Measurements from ENCODE around the gene CYP2C18. TPM values are rescaled to one million over a fixed set of nuclear protein-coding genes. Genes with fewer than 3 reads are reported as not detected.
"Not testable (repeated sequence)": the region's sequence is repeated elsewhere in the genome, so short reads cannot be mapped to it uniquely, and the experiment has no call there.

Gene CYP2C18
- total RNA-seq = under 1 TPM; 0.62 to 0.88 TPM

DNA sequence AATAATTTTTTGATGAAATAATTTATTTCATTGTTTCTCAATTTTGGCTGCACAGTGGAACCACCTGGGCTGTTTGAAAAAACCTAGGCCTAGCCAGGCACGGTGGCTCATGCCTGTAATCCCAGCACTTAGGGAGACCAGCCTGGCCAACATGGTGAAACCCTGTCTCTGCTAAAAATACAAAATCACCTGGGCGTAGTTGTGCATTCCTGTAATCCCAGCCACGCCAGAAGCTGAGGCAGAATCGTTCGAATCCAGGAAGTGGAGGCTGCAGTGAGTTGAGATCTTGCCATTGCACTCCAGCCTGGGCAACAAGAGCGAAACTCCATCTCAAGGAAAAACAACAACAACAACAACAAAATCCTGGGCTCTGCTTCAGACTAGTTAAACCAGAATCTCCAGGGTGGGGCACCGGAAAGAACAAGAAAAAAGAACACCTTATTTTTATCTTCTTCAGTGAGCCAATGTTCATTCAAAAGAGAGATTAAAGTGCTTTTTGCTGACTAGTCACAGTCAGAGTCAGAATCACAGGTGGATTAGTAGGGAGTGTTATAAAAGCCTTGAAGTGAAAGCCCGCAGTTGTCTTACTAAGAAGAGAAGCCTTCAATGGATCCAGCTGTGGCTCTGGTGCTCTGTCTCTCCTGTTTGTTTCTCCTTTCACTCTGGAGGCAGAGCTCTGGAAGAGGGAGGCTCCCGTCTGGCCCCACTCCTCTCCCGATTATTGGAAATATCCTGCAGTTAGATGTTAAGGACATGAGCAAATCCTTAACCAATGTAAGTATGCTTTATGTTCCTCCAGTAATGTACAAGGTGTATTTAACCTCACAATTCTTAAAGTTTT, at the start of gene CYP2C18:
CYP2C18 (plus strand) TSS at position 516 of the 841 bp plus-strand sequence; CDS start at position 607, 91 bp downstream.
- ChIA-PET POLR2A (no interaction called here), CTCF (interaction anchor here (0.7 kb wide), 1 partner anchor 384 kb away, joined by 3 read pairs; no protein-coding TSS in a partner anchor)
- Mint-ChIP-seq H3K27me3 (peaks cover 5% of the 10 kb centered on the region), H3K9me3 (ENCODE audit: low read depth) (peaks cover 2% of the 10 kb centered on the region), H3K4me3 (no peak within 1 kb of the TSS), H3K4me1 (no peaks in the 10 kb centered on the region), H3K36me3 (ENCODE audit: low read depth) (no peaks in the 10 kb centered on the region), H3K27ac (no peak within 1 kb of the TSS)
- no peak for DNase-seq
- ATAC-seq = no peak
- intact Hi-C loops (cut with DNase I, micrococcal nuclease) = no loop called here

- peaks cover 15% of the 10 kb centered on the region for H3K9me3 Mint-ChIP-seq (ENCODE audit: low read depth)
- CTCF ChIA-PET; H3K4me1 Mint-ChIP-seq; H3K27ac Mint-ChIP-seq; DNase-seq; intact Hi-C loops (cut with DNase I, micrococcal nuclease); POLR2A ChIA-PET; H3K27me3 Mint-ChIP-seq; H3K36me3 Mint-ChIP-seq (ENCODE audit: low read depth); H3K4me3 Mint-ChIP-seq; ATAC-seq: not testable (repeated sequence)
Measured at GRCh38 chr10:94638097-94638496, 45.4 kb upstream of the CYP2C18 start.

GRCh38 chr10:94639902-94640301, 43.6 kb upstream of the CYP2C18 start:
- intact Hi-C loops (cut with DNase I, micrococcal nuclease) = no loop called here
- DNase-seq (no peak), ATAC-seq (no peak)
- no peak overlapping the region for H3K4me3 Mint-ChIP-seq
- H3K27ac Mint-ChIP-seq = no peak overlapping the region
- POLR2A ChIA-PET = no interaction called here
- H3K4me1 Mint-ChIP-seq = no peaks in the 10 kb centered on the region
- H3K9me3 Mint-ChIP-seq (ENCODE audit: low read depth) = peaks cover 15% of the 10 kb centered on the region
- peaks cover 9% of the 10 kb centered on the region for H3K27me3 Mint-ChIP-seq
- peaks cover 1% of the 10 kb centered on the region for H3K36me3 Mint-ChIP-seq (ENCODE audit: low read depth)
- CTCF ChIA-PET = no interaction called here

DNA sequence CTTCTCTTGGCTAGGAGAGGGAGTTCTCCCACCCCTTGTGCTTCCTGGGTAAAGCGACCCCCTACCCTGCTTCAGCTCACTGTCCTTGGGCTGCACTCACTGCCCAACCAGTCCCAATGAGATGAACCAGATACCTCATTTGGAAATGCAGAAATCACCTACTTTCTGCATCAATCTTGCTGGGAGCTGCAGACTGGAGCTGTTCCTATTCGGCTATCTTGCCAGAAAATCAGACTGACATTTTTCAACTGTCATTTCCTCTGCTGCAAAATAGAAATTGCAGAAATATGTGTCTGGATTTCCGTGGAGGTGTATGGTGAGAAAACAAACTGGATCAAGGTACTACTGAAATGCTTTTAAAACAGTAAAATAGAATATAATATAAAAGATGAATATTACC, 43.0 kb upstream of the CYP2C18 start:
- DNase-seq = no peak
- peaks cover 15% of the 10 kb centered on the region for H3K9me3 Mint-ChIP-seq (ENCODE audit: low read depth)
- H3K4me3 Mint-ChIP-seq = no peak overlapping the region
- no peaks in the 10 kb centered on the region for H3K4me1 Mint-ChIP-seq
- H3K27ac Mint-ChIP-seq = no peak overlapping the region
- peaks cover 9% of the 10 kb centered on the region for H3K27me3 Mint-ChIP-seq
- H3K36me3 Mint-ChIP-seq (ENCODE audit: low read depth) = peaks cover 1% of the 10 kb centered on the region
- intact Hi-C loops (cut with DNase I, micrococcal nuclease) = no loop called here
- ChIA-PET CTCF (interaction anchor here (1.2 kb wide), 1 partner anchor 13 kb away, joined by 3 read pairs; no protein-coding TSS in a partner anchor), POLR2A (interaction anchor here (0.6 kb wide), 1 partner anchor 87 kb away, joined by 6 read pairs; no protein-coding TSS in a partner anchor)
- ATAC-seq = no peak

DNA sequence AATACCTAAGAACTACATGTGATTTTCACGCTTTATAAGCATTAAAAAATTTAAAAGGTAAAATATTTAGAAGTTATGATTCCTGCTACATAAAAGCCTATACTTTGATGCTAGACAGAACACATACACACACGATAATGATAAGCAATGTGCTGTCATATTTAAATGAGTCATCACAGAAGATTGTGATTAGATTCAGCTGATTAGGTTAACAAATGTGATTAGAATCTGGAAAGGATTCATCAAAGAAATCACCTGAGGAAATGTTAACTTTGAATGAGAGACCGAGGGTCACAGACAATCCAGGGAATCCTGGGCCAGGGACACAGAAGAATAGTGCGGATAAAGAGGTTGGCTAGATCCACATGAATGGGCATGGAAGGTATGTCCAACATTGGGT, 42.0 kb upstream of the CYP2C18 start:
- DNase-seq = no peak
- POLR2A ChIA-PET = no interaction called here

DNA sequence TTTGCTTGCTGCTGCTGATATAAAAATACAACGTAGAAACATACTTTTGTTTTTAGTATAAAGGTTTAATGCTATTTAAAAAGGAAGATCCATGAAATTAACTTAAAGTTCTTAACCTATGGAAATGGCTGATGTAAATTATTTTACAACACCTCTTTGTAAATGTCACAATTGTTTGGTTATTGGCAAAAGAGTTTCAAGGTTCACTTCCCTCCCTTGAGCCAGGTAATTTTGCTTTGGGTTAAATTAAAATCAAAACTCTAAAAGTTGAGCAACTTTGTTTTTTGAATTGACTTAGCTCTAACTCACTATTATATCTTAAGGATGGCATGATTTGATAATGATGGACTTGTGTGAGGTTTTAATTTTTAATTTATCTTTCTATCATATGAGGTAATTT, 39.2 kb upstream of the CYP2C18 start:
- ATAC-seq (no peak), DNase-seq (no peak)
- ChIA-PET POLR2A (no interaction called here), CTCF (no interaction called here)
- intact Hi-C loops (cut with DNase I, micrococcal nuclease) = no loop called here
- H3K4me1 Mint-ChIP-seq = no peaks in the 10 kb centered on the region
- no peak overlapping the region for H3K4me3 Mint-ChIP-seq
- peaks cover 2% of the 10 kb centered on the region for H3K27me3 Mint-ChIP-seq
- no peaks in the 10 kb centered on the region for H3K9me3 Mint-ChIP-seq (ENCODE audit: low read depth)
- no peak overlapping the region for H3K27ac Mint-ChIP-seq
- no peaks in the 10 kb centered on the region for H3K36me3 Mint-ChIP-seq (ENCODE audit: low read depth)

More for the DNA sequence above, 42.0 kb upstream of the CYP2C18 start:
- intact Hi-C loops (cut with DNase I, micrococcal nuclease) = no loop called here
- no peak for ATAC-seq
- CTCF ChIA-PET = interaction anchor here (0.6 to 1.2 kb wide), 3 partner anchors 14 to 258 kb away, joined by 3 read pairs; no protein-coding TSS in a partner anchor
- Mint-ChIP-seq H3K9me3 (ENCODE audit: low read depth) (peaks cover 15% of the 10 kb centered on the region), H3K27me3 (peaks cover 9% of the 10 kb centered on the region), H3K4me1 (no peaks in the 10 kb centered on the region), H3K36me3 (ENCODE audit: low read depth) (peaks cover 1% of the 10 kb centered on the region), H3K27ac (no peak overlapping the region), H3K4me3 (no peak overlapping the region)

DNA sequence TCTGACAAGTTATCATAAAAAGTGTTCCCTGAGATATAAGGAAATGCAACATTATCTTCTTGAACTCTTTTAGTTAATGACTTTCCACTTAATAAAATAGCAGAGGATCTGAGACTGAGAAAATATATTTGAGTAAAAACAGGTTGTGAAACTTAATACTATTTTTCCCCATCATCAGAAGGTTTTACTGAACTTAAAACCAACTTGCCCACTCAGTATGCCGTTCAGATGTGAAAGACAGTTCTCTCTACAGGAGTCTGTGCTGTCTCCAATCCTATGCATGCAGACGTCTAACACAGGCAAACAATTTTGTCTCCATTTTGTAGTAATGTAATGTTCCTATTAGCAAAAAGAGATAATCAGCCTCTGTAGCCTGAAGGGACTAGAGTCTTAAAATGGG, 38.2 kb upstream of the CYP2C18 start:
- H3K36me3 Mint-ChIP-seq (ENCODE audit: low read depth) = no peaks in the 10 kb centered on the region
- H3K27me3 Mint-ChIP-seq = peaks cover 2% of the 10 kb centered on the region
- DNase-seq (no peak), ATAC-seq (no peak)
- H3K4me3 Mint-ChIP-seq = no peak overlapping the region
- no peaks in the 10 kb centered on the region for H3K4me1 Mint-ChIP-seq
- intact Hi-C loops (cut with DNase I, micrococcal nuclease) = no loop called here
- POLR2A ChIA-PET = no interaction called here
- CTCF ChIA-PET = no interaction called here
- H3K27ac Mint-ChIP-seq = no peak overlapping the region
- no peaks in the 10 kb centered on the region for H3K9me3 Mint-ChIP-seq (ENCODE audit: low read depth)

- H3K9me3 Mint-ChIP-seq (ENCODE audit: low read depth); ATAC-seq; H3K4me3 Mint-ChIP-seq; H3K4me1 Mint-ChIP-seq; H3K27me3 Mint-ChIP-seq; intact Hi-C loops (cut with DNase I, micrococcal nuclease); CTCF ChIA-PET; H3K36me3 Mint-ChIP-seq (ENCODE audit: low read depth); DNase-seq; POLR2A ChIA-PET; H3K27ac Mint-ChIP-seq: not testable (repeated sequence)
Measured at GRCh38 chr10:94655201-94655600, 28.3 kb upstream of the CYP2C18 start.

DNA sequence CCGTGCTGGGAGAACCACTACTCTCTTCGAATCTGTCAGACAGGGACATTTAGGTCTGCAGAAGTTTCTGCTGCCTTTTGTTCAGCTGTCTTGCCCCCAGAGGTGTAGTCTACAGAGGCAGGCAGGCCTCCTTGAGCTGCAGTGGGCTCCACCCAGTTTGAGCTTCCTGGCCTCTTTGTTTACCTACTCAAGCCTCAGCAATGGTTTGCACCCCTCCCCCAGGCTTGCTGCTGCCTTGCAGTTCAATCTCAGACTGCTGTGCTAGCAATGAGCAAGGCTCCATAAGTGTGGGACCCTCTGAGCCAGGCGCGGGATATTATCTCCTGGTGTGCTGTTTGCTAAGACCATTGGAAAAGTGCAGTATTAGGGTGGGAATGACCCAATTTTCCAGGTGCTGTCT, 20.5 kb upstream of the CYP2C18 start:
- ATAC-seq; DNase-seq; H3K27ac Mint-ChIP-seq; H3K4me3 Mint-ChIP-seq; intact Hi-C loops (cut with DNase I, micrococcal nuclease); H3K36me3 Mint-ChIP-seq (ENCODE audit: low read depth); H3K27me3 Mint-ChIP-seq; POLR2A ChIA-PET; H3K9me3 Mint-ChIP-seq (ENCODE audit: low read depth); CTCF ChIA-PET; H3K4me1 Mint-ChIP-seq: not testable (repeated sequence)

DNA sequence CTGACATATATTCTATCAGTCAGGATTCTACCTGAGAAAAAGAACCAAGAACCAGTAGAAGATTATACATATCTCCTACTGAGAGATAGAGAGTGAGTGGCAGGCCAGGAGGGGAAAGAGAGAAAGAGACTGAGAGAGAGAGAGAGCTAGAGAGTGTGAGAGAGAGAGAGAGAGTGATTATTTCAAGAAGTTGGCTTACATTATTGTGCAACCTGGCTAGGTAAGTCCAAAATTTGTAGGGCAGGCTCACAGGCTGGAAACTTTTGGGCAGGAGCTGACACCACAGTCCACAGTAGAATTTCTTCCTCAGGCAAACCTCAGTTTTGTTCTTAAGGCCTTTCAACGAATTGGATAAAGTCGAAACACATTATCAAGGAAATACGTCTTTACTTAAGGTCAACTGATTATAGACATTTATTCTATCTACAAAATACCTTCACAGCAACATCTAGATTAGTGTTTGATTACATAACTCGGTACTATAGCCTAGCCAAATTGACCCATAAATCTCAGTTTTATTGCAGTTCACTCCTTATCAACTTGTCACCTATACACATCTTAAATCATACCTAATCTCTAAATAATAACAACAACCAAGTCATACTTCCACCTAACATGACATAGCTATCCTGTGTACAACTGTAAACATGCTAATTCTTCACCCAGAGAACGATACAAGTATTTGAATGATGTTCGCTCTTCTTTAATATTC, 17.0 kb upstream of the CYP2C18 start:
- H3K4me1 Mint-ChIP-seq = no peaks in the 10 kb centered on the region
- intact Hi-C loops (cut with DNase I, micrococcal nuclease) = no loop called here
- no peaks in the 10 kb centered on the region for H3K9me3 Mint-ChIP-seq (ENCODE audit: low read depth)
- no peak for DNase-seq
- H3K27me3 Mint-ChIP-seq = peaks cover 6% of the 10 kb centered on the region
- CTCF ChIA-PET = no interaction called here
- no peak overlapping the region for H3K4me3 Mint-ChIP-seq
- no peak overlapping the region for H3K27ac Mint-ChIP-seq
- no peak for ATAC-seq
- POLR2A ChIA-PET = no interaction called here
- H3K36me3 Mint-ChIP-seq (ENCODE audit: low read depth) = no peaks in the 10 kb centered on the region

DNA sequence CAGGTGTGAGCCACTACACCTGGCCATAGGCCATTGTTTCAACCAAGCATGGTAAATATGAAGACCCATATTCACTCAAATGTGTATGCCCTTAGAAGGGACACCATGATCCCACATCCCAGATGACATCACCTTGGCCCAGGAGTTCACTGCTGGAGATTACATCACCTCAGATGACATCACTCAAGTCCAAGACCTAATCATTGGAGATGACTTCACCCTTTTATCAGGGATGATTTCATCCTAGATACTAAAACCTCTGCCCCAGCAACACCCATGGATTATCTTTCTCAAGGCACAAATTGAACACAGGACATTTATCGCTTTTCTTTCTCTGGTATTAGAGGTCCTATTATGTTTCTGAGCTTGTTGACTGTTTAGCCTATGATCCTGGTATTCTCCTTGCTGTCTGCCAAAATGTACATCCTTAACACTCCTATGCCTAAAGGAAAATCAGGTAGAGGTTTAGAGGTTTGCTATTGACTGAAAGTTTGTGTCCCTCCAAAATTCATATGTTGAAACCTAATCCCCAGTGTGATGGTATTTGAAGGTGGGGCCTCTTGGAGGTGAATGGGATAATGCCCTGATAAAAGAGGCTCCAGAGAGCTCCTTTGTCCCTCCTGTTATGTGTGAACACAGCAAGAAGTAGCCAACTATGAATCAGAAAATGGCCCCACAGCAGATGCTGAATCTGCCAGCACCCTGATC, 9.8 kb upstream of the CYP2C18 start:
- no peak for ATAC-seq
- Mint-ChIP-seq H3K9me3 (ENCODE audit: low read depth) (no peaks in the 10 kb centered on the region), H3K4me3 (no peak overlapping the region), H3K36me3 (ENCODE audit: low read depth) (no peaks in the 10 kb centered on the region), H3K27me3 (no peaks in the 10 kb centered on the region), H3K27ac (no peak overlapping the region), H3K4me1 (no peaks in the 10 kb centered on the region)
- intact Hi-C loops (cut with DNase I, micrococcal nuclease) = no loop called here
- ChIA-PET CTCF (no interaction called here), POLR2A (no interaction called here)
- DNase-seq = no peak

Data from activated CD4-positive, alpha-beta T cell treated with anti-CD3 and anti-CD28 coated beads for 36 hours (primary cell).